ENCODE data around the gene ZFPL1.

DNA sequence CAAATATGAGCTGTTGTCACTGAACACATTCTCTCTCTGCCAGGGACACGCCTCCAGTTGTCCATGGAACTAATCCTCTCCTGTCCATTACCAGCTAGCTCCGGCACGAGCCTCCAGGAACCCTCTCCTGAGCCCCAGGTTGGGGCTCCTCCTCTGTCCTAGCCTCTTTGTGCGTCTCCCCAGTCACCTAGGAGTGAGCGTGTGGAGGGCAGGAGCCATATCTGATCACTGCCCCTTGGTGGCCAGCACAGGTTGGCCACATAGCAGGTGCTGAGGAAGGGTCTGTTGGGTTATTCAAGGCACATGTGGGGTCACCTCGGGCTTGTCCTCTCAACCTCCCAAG is 47.8 kb downstream of the ZFPL1 start:
- no peak for TF ChIP-seq POLR2AphosphoS5 (IDR thresholded peaks at IDR 0.05)
- TF ChIP-seq, protein P1, sequence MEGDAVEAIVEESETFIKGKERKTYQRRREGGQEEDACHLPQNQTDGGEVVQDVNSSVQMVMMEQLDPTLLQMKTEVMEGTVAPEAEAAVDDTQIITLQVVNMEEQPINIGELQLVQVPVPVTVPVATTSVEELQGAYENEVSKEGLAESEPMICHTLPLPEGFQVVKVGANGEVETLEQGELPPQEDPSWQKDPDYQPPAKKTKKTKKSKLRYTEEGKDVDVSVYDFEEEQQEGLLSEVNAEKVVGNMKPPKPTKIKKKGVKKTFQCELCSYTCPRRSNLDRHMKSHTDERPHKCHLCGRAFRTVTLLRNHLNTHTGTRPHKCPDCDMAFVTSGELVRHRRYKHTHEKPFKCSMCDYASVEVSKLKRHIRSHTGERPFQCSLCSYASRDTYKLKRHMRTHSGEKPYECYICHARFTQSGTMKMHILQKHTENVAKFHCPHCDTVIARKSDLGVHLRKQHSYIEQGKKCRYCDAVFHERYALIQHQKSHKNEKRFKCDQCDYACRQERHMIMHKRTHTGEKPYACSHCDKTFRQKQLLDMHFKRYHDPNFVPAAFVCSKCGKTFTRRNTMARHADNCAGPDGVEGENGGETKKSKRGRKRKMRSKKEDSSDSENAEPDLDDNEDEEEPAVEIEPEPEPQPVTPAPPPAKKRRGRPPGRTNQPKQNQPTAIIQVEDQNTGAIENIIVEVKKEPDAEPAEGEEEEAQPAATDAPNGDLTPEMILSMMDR (IDR thresholded peaks at IDR 0.05), result no peak
- no peak for TF ChIP-seq EP300 (IDR thresholded peaks at IDR 0.05)
- no peak for TF ChIP-seq POLR2A (IDR thresholded peaks at IDR 0.05; ENCODE audit: low read depth)

Measured in esophagus muscularis mucosa (tissue), 4 donors.